Fibroblast of mammary gland (primary cell): Measurements from ENCODE around the gene ZNF106.

ENCODE experiments used
- DNase-seq: peaks from one replicate; pipeline ENCODE4 v3.0.0-alpha.2; 2010; ENCODE audit warnings: low read depth
- H3K4me3 ChIP-seq: 2 replicates; pipeline ENCODE4 v1.5.1; 2011; ENCODE audit warnings: low read depth, mild to moderate bottlenecking, low read length, moderate library complexity; ENCODE audit not compliant: control insufficient read depth
- TF ChIP-seq, protein P1 (sequence below): conservative IDR thresholded peaks from 2 replicates; pipeline ENCODE4 v1.5.1; 2011; ENCODE audit warnings: low read depth, low read length, inconsistent platforms; ENCODE audit not compliant: control insufficient read depth, insufficient read depth

Gene ZNF106

DNA sequence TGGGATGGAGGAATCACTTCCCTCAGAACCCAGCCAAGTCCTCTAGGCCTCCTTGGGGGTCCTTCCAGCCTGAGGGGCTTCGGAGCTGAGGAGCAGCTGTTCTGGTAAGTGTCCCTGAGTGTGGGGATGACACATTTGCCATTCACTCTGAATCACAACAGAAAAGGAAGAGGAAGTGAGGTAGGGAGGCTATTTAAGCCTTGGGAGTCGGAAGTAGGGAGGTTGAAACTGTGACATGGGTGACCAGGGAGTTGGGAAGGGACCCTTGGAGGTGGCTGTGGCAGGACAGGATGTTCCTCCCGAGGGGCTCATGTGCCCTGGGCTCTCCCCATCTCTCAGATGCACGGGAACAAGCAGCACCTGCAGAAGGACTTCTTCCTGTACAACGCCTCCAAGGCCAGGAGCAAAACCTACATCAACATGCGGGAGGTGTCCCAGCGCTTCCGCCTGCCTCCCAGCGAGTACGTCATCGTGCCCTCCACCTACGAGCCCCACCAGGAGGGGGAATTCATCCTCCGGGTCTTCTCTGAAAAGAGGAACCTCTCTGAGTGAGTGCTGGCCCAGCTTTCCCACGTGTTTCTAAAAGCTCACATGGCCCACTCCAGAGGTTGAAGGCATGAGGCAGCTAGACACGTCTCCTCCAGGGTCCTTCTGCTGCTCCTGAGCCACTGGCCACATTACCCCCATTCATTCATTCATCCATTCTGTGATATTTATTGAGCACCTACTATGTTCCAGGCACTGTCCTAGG, 88.3 kb downstream of the ZNF106 start:
- H3K4me3 ChIP-seq = no peak overlapping the region
- no peak for DNase-seq
- TF ChIP-seq, protein P1, sequence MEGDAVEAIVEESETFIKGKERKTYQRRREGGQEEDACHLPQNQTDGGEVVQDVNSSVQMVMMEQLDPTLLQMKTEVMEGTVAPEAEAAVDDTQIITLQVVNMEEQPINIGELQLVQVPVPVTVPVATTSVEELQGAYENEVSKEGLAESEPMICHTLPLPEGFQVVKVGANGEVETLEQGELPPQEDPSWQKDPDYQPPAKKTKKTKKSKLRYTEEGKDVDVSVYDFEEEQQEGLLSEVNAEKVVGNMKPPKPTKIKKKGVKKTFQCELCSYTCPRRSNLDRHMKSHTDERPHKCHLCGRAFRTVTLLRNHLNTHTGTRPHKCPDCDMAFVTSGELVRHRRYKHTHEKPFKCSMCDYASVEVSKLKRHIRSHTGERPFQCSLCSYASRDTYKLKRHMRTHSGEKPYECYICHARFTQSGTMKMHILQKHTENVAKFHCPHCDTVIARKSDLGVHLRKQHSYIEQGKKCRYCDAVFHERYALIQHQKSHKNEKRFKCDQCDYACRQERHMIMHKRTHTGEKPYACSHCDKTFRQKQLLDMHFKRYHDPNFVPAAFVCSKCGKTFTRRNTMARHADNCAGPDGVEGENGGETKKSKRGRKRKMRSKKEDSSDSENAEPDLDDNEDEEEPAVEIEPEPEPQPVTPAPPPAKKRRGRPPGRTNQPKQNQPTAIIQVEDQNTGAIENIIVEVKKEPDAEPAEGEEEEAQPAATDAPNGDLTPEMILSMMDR = no peak

DNA sequence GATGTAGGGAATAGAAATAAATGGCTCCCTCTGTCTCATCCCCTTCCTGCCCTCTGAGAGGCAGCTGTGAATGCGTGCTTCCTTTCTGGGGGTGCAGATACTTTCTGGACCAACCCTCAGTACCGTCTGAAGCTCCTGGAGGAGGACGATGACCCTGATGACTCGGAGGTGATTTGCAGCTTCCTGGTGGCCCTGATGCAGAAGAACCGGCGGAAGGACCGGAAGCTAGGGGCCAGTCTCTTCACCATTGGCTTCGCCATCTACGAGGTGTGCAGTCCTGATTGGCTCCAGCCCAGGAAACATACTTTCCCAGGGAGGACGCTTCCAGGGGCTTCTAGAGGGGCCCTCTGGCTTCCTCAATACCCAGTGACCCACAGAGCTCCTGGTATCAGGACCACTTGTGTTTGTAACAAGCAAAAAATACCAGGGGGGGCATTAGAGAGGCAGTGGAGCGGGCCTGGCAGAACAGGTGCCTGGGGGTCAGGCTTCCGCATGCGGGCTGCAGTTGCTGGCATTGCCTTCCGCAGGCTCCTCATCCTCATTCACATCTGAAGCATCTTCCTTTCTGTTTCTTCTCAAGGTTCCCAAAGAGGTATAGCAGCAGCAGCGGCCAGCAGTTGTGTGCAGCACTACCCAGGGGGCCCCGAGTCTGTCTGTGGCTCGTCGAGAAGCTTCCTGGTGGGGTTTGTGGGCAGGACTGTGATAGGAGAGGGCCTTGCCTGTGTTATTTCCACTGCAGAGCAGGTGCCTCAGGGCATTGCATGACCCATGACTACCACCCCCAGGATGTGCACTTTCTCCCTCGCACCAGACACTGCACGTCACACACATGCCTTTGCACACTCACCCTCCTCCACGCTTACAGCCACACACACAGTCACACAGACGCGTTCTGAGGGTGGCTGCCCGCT, 89.1 kb downstream of the ZNF106 start:
- TF ChIP-seq, protein P1 = no peak
- H3K4me3 ChIP-seq = no peak overlapping the region
- no peak for DNase-seq

DNA sequence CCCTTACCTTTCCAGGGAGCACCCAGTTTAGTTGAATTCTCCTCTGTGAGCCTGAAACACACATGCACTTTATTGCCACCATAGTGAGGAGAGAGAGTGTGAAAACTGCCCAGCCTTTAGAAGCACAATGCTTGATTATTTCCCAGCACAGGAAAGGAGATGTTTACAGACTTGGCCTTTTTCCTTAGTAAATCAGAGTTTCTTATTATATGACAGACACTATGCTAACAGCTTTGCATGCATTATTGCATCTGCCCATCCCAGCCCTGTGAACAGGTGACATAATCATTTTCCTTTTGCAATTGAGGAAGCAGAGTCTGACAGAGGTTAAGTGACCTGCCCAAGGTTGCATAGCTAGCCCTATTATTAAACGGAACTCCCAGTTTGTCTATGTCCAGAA, 95.1 kb downstream of the ZNF106 start:
- no peak for DNase-seq
- TF ChIP-seq, protein P1 = no peak
- H3K4me3 ChIP-seq = no peak overlapping the region

DNA sequence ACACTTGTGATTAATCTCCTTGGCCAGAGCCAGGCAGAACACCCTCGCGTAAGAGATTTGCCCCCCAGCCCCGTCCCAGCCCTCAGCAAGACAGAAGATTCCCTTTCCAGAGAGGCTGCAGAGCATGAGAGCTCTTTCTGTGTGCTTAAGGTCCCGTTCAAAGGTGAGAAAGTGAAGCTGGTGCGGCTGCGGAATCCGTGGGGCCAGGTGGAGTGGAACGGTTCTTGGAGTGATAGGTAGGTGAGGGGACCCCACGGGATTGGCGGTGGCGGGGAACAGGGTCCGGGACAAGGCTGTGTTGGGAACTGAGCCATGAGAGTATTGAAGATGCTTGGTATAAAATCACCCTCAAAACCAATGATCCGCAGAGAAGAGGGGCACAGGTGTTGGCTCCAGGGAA, 96.8 kb downstream of the ZNF106 start:
- no peak overlapping the region for H3K4me3 ChIP-seq
- TF ChIP-seq, protein P1 = no peak
- DNase-seq = no peak

DNA sequence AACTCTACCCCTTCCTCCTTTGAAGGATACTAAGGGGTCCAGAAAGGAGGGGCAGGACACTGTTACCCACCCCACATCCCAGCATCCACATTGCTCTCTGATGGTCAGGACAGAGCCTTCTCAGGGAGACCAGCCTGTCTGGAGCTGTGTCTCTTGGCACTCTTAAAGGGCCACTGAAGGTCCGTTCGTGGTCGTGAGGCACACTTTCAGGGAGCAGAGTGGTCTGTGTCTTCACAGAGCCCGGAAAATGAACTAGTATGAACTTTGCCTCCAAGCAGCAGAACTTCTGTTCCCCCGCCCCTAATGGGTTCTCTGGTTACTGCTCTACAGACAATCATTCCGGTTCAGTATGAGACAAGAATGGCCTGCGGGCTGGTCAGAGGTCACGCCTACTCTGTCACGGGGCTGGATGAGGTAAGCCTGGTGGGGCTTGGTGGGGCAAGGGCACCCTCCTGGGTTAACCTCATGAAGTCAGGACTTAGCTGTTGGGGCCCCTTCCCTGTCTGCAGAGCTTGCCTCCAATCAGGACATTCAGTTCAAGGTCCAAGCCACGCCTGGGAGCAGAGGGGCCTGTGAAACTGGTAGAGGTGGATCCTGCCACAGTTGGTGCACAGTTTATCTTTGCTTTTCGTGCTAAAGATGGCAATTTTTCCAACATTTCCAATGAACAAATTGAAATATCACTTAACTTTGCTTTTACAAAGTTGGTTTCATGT, 98.5 kb downstream of the ZNF106 start:
- no peak overlapping the region for H3K4me3 ChIP-seq
- DNase-seq = no peak
- TF ChIP-seq, protein P1 = no peak

DNA sequence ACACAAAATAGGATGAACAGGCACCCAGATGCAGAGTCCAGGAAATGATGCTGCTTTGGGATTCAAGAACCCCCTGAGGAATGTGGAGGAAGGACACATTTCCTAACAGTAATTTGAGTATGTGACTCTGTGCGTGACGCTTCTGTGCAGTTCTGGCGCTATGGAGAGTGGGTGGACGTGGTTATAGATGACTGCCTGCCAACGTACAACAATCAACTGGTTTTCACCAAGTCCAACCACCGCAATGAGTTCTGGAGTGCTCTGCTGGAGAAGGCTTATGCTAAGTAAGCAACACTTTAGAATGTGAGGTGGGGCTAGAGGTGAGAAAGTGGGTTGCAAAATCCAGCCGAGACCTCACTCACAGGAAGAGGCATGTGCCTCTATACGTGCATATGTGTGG, 103.3 kb downstream of the ZNF106 start:
- DNase-seq = peak; percentile 37
- H3K4me3 ChIP-seq = no peak overlapping the region
- TF ChIP-seq, protein P1 = no peak
